ENCODE data around the gene NCAPG.

NCAPG gene

GRCh38 chr4:17794730-17795129 is 16.0 kb upstream of the NCAPG start:
- DNase-seq (ENCODE audit: low read depth) = no peak
- no peak for TF ChIP-seq CTCF (IDR thresholded peaks at IDR 0.05; ENCODE audit: insufficient read depth, low read depth, low read length, missing control alignments)
- no peak overlapping the region for H3K4me3 ChIP-seq (ENCODE audit: low read depth, low read length)

GRCh38 chr4:17797808-17798207 is 13.0 kb upstream of the NCAPG start:
- H3K4me3 ChIP-seq (ENCODE audit: low read depth, low read length) = no peak overlapping the region
- no peak for TF ChIP-seq CTCF (IDR thresholded peaks at IDR 0.05; ENCODE audit: insufficient read depth, low read depth, low read length, missing control alignments)
- no peak for DNase-seq (ENCODE audit: low read depth)

GRCh38 chr4:17805580-17806155 is 5.1 kb upstream of the NCAPG start:
- no peak overlapping the region for H3K4me3 ChIP-seq (ENCODE audit: low read depth, low read length)
- no peak for TF ChIP-seq CTCF (IDR thresholded peaks at IDR 0.05; ENCODE audit: insufficient read depth, low read depth, low read length, missing control alignments)
- peak; percentile 40 for DNase-seq (ENCODE audit: low read depth)

GRCh38 chr4:17807446-17807845 is 3.3 kb upstream of the NCAPG start:
- no peak for TF ChIP-seq CTCF (IDR thresholded peaks at IDR 0.05; ENCODE audit: insufficient read depth, low read depth, low read length, missing control alignments)
- DNase-seq (ENCODE audit: low read depth) = no peak
- peak overlapping the region; percentile 72 for H3K4me3 ChIP-seq (ENCODE audit: low read depth, low read length)

GRCh38 chr4:17809667-17810066 is 1.1 kb upstream of the NCAPG start:
- DNase-seq (ENCODE audit: low read depth) = no peak
- no peak for TF ChIP-seq CTCF (IDR thresholded peaks at IDR 0.05; ENCODE audit: insufficient read depth, low read depth, low read length, missing control alignments)
- H3K4me3 ChIP-seq (ENCODE audit: low read depth, low read length) = peak overlapping the region; percentile 72

- peak; percentile 55 for DNase-seq (ENCODE audit: low read depth)
- no peak for TF ChIP-seq CTCF (IDR thresholded peaks at IDR 0.05; ENCODE audit: insufficient read depth, low read depth, low read length, missing control alignments)
- peak overlapping the region; percentile 73 for H3K4me3 ChIP-seq (ENCODE audit: low read depth, low read length)
These were observed 362 bp downstream of the NCAPG start for GRCh38 chr4:17811078-17811603.

GRCh38 chr4:17812125-17812524 is 1.3 kb downstream of the NCAPG start:
- no peak for TF ChIP-seq CTCF (IDR thresholded peaks at IDR 0.05; ENCODE audit: insufficient read depth, low read depth, low read length, missing control alignments)
- no peak for DNase-seq (ENCODE audit: low read depth)

More at GRCh38 chr4:17812125-17812524, 1.3 kb downstream of the NCAPG start:
- H3K4me3 ChIP-seq (ENCODE audit: low read depth, low read length) = peak overlapping the region; percentile 73

All from GM12865 (cell line).